GM20000 (cell line): Measurements from ENCODE around the gene PRORP.

Experiments
- DNase-seq: peaks from one replicate; pipeline ENCODE4 v3.0.0; 2012; ENCODE audit warnings: low spot score
- CTCF ChIP-seq: IDR thresholded peaks from 2 replicates; pipeline ENCODE4 v1.5.1; 2012; ENCODE audit warnings: mild to moderate bottlenecking, control low read depth; ENCODE audit errors: extremely low read depth, missing control alignments

PRORP gene

DNA sequence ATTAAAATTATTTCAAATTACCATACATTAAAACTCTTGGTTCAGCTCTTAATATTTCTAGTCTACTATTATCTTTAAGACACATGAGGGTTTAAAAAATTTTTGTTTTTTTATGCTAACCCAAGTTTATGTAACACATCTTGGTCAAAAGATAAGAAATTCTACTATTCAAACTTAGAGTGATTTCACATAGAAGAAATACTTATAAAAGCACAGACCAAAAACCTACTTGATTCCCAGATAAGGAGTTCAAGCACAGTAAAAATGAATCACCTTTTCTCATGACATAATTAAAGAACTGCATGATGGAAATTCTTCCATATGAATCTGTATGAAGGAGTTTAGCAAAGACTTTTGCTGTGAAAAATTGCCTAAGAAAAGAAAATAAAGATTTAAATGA is 14.5 kb upstream of the PRORP start:
- TF ChIP-seq CTCF = no peak
- no peak for DNase-seq

DNA sequence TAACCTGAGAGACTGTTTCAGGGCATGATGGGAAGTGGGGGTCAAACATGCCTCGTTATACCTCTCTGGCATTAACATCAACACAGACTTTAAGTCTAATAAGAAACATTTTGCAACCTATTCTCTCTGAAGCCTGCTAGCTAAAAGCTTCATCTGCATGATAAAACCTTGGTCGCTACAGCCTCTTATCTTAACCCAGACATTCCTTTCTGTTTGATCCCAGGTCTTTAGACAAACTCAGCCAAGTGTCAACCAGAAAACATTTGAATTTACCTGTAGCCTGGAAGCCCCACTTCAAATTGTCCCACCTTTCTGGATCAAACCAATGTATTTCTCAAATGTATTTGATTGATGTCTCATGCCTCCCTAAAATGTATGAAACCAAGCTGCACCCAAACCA is 9.7 kb upstream of the PRORP start:
- no peak for TF ChIP-seq CTCF
- no peak for DNase-seq

GRCh38 chr14:35113308-35113950 is 8.9 kb upstream of the PRORP start:
- no peak for TF ChIP-seq CTCF
- no peak for DNase-seq

GRCh38 chr14:35114036-35114435 is 8.3 kb upstream of the PRORP start:
- no peak for DNase-seq
- TF ChIP-seq CTCF = no peak

DNA sequence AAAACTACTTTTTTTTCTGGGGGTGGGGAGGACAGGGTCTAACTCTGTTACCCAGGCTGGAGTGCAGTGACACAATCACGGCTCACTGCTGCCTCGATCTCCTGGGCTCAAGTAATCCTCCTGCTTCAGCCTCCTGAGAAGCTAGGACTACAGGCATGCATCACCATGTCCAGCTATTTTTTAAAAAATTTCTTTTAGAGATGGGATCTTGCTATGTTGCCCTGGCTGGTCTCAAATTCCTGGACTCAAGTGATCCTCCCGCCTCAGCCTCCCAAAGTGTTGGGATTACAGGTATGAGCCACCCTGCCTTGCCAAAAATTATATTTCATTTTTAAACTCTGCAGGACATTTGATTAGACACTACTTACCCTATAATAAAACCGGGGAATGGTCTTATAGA is 6.1 kb upstream of the PRORP start:
- DNase-seq = no peak
- TF ChIP-seq CTCF = no peak

DNA sequence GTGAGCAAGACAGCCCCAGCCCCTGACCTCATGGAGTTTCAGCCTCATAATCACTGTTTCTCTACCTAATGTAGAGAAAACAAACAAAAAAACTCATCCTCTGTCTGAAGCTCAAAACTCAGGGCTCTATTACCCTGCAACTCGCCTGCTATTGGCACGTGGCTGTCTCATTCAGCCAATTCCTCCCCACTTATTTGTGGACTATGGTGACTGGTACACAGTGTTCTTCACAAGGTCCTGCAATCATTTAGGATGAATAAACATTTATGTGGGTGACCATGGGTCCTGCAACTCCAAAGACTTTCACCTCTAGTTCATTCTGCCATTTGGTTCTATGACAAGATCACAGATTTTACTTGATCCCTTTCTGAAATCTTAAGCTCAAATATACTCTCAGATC is 5.2 kb upstream of the PRORP start:
- TF ChIP-seq CTCF = no peak
- no peak for DNase-seq

DNA sequence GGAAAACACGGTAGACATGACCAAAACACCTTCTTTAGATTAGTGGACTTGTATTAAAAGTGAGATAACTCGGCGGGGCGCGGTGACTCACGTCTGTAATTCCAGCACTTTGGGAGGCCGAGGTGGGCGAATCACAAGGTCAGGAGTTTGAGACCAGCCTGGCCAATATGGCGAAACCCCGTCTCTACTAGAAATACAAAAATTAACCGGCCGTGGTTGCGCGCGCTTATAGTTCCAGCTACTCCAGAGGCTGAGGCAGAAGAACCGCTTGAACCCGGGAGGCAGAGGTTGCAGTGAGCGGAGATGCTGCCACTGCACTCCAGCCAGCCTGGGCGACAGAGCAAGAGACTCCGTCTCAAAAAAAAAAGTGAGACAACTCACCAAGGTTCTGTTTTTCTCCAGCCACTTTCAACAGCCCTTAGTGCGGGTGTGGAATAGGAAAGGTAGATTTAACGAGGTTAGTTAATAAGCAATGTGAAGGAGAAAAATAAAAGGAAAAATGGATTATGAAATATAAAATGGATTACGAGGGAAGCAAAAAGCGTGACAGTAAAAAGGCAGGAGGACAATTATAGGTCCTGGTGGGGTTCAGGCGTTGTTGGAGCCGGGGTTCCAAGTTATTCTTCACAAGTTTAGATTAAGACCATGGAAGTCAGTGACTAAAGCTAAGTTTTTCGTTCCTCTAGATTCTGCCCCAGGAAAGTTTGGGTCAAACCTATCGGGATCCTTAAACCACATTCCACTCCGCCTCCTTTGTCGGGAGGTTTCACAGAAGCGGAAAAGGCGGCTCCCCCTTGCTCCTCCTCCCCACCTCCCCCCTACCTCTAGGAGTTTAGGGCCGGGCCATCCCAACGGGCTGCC is 1.1 kb upstream of the PRORP start:
- no peak for TF ChIP-seq CTCF
- DNase-seq = no peak
